ENCODE measurements around the gene CDYL2. TPM values are rescaled to one million over a fixed set of nuclear protein-coding genes. Genes with fewer than 3 reads are reported as not detected.

Gene CDYL2
- total RNA-seq, 2 experiments from 2014 or later: 40.7 to 49.0 TPM

DNA sequence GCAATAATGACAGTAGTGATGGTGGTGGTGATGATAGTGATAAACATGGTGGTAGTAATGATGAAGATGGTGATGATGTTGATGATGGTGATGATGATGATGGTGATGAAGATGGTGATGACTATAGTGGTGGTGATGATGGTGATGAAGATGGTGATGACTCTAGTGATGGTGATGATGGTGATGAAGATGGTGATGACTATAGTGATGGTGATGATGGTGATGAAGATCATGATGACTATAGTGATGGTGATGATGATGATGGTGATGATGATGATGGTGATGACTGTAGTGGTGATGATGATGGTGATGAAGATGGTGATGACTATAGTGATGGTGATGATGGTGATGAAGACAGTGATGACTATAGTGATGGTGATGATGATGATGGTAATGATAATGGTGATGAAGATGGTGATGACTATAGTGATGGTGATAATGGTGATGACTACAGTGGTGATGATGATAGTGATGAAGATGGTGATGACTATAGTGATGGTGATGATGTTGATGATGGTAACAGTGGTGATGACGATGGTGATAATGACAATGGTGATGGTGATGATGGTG lies 228.0 kb downstream of the CDYL2 start:
- DNase-seq: no peak
- peaks cover 13% of the 10 kb centered on the region for H3K36me3 Mint-ChIP-seq (ENCODE audit: low read depth)
- peaks cover 35% of the 10 kb centered on the region for H3K4me1 Mint-ChIP-seq
- ChIA-PET POLR2A (no interaction called here), CTCF (interaction anchor here (0.8 kb wide), 1 partner anchor 12 kb away, joined by 3 read pairs; no protein-coding TSS in a partner anchor)
- H3K27ac Mint-ChIP-seq: no peak overlapping the region
- peaks cover 10% of the 10 kb centered on the region for H3K9me3 Mint-ChIP-seq
- no peaks in the 10 kb centered on the region for H3K27me3 Mint-ChIP-seq
- H3K4me3 Mint-ChIP-seq: no peak overlapping the region

DNA sequence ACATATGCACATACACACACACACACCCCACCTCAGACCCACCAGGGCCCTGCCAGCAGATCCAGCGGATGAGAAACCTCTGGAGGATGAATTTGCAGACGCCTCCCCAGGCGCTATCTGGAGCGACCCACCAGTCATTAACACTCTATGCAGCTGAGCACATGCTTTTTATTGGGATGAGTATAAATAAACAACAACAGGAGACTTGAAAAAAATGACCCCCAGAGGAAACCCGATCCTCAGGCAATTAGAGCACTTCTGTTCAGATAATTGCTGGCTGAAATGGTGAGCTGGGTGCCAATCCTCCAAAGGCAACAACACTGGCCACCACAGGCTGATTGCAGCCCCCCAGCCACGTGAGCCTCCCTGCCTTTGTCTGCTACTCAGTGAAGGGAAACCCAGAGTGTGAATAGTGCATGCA lies 230.7 kb downstream of the CDYL2 start:
- Mint-ChIP-seq H3K27me3 (no peaks in the 10 kb centered on the region), H3K27ac (no peak overlapping the region), H3K4me1 (peaks cover 34% of the 10 kb centered on the region), H3K36me3 (ENCODE audit: low read depth) (peaks cover 5% of the 10 kb centered on the region), H3K4me3 (no peak overlapping the region), H3K9me3 (peaks cover 10% of the 10 kb centered on the region)
- ChIA-PET CTCF (interaction anchor here (1.4 kb wide), 1 partner anchor 9 kb away, joined by 5 read pairs; no protein-coding TSS in a partner anchor), POLR2A (no interaction called here)
- DNase-seq: no peak

DNA sequence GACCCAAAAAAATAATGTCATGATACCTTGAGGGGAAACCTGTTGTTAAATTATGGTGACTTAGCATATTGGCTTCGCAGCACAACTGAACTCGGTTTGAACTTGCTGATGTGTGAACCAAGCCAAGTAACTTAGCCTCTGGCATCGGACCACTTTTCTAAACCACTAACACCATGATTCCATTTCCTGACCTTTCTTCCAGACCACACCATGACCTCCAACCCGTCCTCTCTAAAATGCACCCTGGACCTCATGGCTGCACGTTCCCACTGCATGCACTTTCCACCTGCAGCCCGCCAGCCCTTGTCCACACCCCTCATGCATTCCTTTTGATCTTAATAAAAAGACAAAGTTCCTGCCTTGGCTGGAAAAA lies 234.3 kb downstream of the CDYL2 start:
- H3K4me1 Mint-ChIP-seq: peaks cover 40% of the 10 kb centered on the region

GRCh38 chr16:80569440-80570105 lies 234.8 kb downstream of the CDYL2 start:
- no peak overlapping the region for H3K4me3 Mint-ChIP-seq
- H3K27me3 Mint-ChIP-seq: no peaks in the 10 kb centered on the region
- H3K27ac Mint-ChIP-seq: peak overlapping the region; percentile 80
- peak; percentile 67 for DNase-seq
- H3K4me1 Mint-ChIP-seq: peaks cover 45% of the 10 kb centered on the region
- peaks cover 11% of the 10 kb centered on the region for H3K36me3 Mint-ChIP-seq (ENCODE audit: low read depth)
- ChIA-PET CTCF (interaction anchor here (1.2 to 1.3 kb wide), 2 partner anchors 13 to 14 kb away, joined by 3 to 4 read pairs; no protein-coding TSS in a partner anchor), POLR2A (no interaction called here)
- peaks cover 17% of the 10 kb centered on the region for H3K9me3 Mint-ChIP-seq

More for the DNA sequence above, 234.3 kb downstream of the CDYL2 start:
- Mint-ChIP-seq H3K36me3 (ENCODE audit: low read depth) (peaks cover 11% of the 10 kb centered on the region), H3K4me3 (no peak overlapping the region), H3K27me3 (no peaks in the 10 kb centered on the region), H3K9me3 (peaks cover 17% of the 10 kb centered on the region), H3K27ac (peak overlapping the region; percentile 80)
- ChIA-PET CTCF (interaction anchor here (1.2 to 1.3 kb wide), 2 partner anchors 12 to 14 kb away, joined by 3 to 4 read pairs; no protein-coding TSS in a partner anchor), POLR2A (no interaction called here)
- DNase-seq: no peak

DNA sequence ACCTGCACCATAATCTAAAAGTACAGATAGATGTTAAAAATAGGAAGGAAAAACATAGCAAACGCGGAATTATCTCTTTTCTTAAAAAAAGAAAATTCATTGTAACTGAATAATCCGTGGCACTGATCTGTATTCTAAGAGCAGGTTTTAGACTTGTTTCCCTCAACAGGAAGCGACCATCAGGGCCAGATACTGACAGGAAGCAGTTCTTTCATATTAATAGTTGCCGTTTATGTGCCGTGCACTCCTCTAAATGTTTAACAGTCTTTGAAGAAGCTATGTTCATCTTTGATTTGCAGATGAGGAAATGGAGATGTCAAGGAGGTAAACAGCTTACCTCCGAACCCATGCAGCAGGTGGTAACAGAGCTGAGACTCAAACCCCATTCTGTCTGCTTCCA lies 240.0 kb downstream of the CDYL2 start:
- DNase-seq: no peak
- Mint-ChIP-seq H3K36me3 (ENCODE audit: low read depth) (peaks cover 6% of the 10 kb centered on the region), H3K4me3 (no peak overlapping the region), H3K27ac (peak overlapping the region; percentile 78), H3K27me3 (no peaks in the 10 kb centered on the region), H3K4me1 (peaks cover 35% of the 10 kb centered on the region), H3K9me3 (peaks cover 7% of the 10 kb centered on the region)
- ChIA-PET POLR2A (no interaction called here), CTCF (interaction anchor here (0.7 to 1.5 kb wide), 4 partner anchors 12 to 234 kb away, joined by 3 to 5 read pairs (median 3); no protein-coding TSS in a partner anchor)

DNA sequence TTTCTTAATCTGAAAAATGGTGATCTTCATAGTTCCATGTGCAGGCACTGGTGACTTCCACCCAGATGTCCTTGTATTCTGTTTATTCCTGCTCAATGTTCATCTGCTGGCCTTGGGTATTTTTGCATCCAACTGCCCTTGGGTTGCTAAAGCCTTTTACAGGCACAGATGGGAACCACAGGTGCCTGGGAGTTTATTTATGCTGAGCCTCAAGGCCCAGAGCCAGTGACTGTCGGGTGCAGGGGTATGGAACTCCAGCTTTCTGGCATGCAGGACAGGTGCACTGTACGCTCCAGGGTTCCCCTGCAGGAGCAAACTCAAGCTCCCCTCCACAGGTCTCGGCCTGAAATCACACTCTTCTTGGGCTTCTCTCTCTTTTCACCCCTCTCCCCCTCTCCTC lies 241.3 kb downstream of the CDYL2 start:
- H3K9me3 Mint-ChIP-seq: peaks cover 7% of the 10 kb centered on the region
- POLR2A ChIA-PET: interaction anchor here (0.6 kb wide), 1 partner anchor 12 kb away, joined by 3 read pairs; no protein-coding TSS in a partner anchor
- no peak for DNase-seq
- CTCF ChIA-PET: interaction anchor here (1.5 kb wide), 1 partner anchor 17 kb away, joined by 5 read pairs; no protein-coding TSS in a partner anchor
- no peaks in the 10 kb centered on the region for H3K27me3 Mint-ChIP-seq
- H3K27ac Mint-ChIP-seq: no peak overlapping the region
- H3K4me3 Mint-ChIP-seq: no peak overlapping the region
- peaks cover 27% of the 10 kb centered on the region for H3K4me1 Mint-ChIP-seq
- H3K36me3 Mint-ChIP-seq (ENCODE audit: low read depth): peaks cover 6% of the 10 kb centered on the region

DNA sequence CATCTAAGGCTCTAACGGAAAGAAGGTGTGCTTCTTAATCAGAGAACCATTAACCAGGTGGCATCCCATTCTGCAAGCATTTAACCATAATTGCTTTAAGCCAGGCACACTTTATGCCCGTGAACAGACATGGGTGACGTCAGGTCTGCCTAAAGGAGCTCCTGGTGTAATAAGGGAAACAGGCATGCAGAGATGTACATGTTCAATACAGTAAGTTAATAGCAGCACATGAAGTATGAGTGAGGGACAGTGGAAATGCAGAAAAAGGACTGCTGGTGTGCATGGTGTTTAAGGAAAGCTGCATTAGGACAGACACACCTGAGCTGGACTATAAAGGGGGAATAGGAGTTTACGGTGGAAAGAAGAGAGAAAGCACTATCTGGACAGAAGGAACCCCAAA lies 245.0 kb downstream of the CDYL2 start:
- POLR2A ChIA-PET: no interaction called here
- H3K27ac Mint-ChIP-seq: no peak overlapping the region
- peaks cover 16% of the 10 kb centered on the region for H3K4me1 Mint-ChIP-seq
- H3K9me3 Mint-ChIP-seq: no peaks in the 10 kb centered on the region
- no peaks in the 10 kb centered on the region for H3K36me3 Mint-ChIP-seq (ENCODE audit: low read depth)
- no peak for DNase-seq
- H3K27me3 Mint-ChIP-seq: no peaks in the 10 kb centered on the region
- no peak overlapping the region for H3K4me3 Mint-ChIP-seq
- CTCF ChIA-PET: no interaction called here

GRCh38 chr16:80557037-80557436 lies 247.4 kb downstream of the CDYL2 start:
- ChIA-PET POLR2A (no interaction called here), CTCF (no interaction called here)
- Mint-ChIP-seq H3K4me3 (no peak overlapping the region), H3K36me3 (ENCODE audit: low read depth) (no peaks in the 10 kb centered on the region), H3K27me3 (no peaks in the 10 kb centered on the region), H3K9me3 (no peaks in the 10 kb centered on the region), H3K4me1 (peaks cover 20% of the 10 kb centered on the region), H3K27ac (no peak overlapping the region)
- no peak for DNase-seq

- Mint-ChIP-seq H3K36me3 (ENCODE audit: low read depth) (no peaks in the 10 kb centered on the region), H3K27me3 (no peaks in the 10 kb centered on the region), H3K27ac (no peak overlapping the region)
Observed at GRCh38 chr16:80556481-80556880, 247.9 kb downstream of the CDYL2 start.

GRCh38 chr16:80554033-80554432 lies 250.4 kb downstream of the CDYL2 start:
- no peak for DNase-seq
- H3K27me3 Mint-ChIP-seq: no peaks in the 10 kb centered on the region
- H3K36me3 Mint-ChIP-seq (ENCODE audit: low read depth): no peaks in the 10 kb centered on the region
- ChIA-PET CTCF (interaction anchor here (1.2 to 1.4 kb wide), 2 partner anchors 8 to 13 kb away, joined by 3 read pairs; no protein-coding TSS in a partner anchor), POLR2A (no interaction called here)
- no peak overlapping the region for H3K4me3 Mint-ChIP-seq
- peaks cover 20% of the 10 kb centered on the region for H3K4me1 Mint-ChIP-seq
- no peak overlapping the region for H3K27ac Mint-ChIP-seq
- H3K9me3 Mint-ChIP-seq: no peaks in the 10 kb centered on the region

More at GRCh38 chr16:80556481-80556880, 247.9 kb downstream of the CDYL2 start:
- DNase-seq: no peak
- no peaks in the 10 kb centered on the region for H3K9me3 Mint-ChIP-seq
- POLR2A ChIA-PET: no interaction called here
- peaks cover 20% of the 10 kb centered on the region for H3K4me1 Mint-ChIP-seq
- CTCF ChIA-PET: no interaction called here
- H3K4me3 Mint-ChIP-seq: no peak overlapping the region

- ChIA-PET POLR2A (no interaction called here), CTCF (interaction anchor here (1.2 kb wide), 1 partner anchor 1782 kb away, joined by 3 read pairs; no protein-coding TSS in a partner anchor)
- DNase-seq: no peak
- Mint-ChIP-seq H3K36me3 (ENCODE audit: low read depth) (no peaks in the 10 kb centered on the region), H3K9me3 (no peaks in the 10 kb centered on the region), H3K27me3 (no peaks in the 10 kb centered on the region), H3K4me1 (peaks cover 29% of the 10 kb centered on the region), H3K27ac (no peak overlapping the region), H3K4me3 (no peak overlapping the region)
Observed at GRCh38 chr16:80552277-80552676, 252.1 kb downstream of the CDYL2 start.
